Endodermal cell (in vitro differentiated cells): Measurements from ENCODE around the gene ACLY. TPM values are rescaled to one million over a fixed set of nuclear protein-coding genes. Genes with fewer than 3 reads are reported as not detected.

Source experiments
- DNase-seq: peaks from one replicate; pipeline ENCODE4 v3.0.0-alpha.2; 2017
- H3K27ac ChIP-seq: 2 replicates; pipeline ENCODE4 v1.5.1; 2013; ENCODE audit warnings: mild to moderate bottlenecking, low read depth, low read length, moderate library complexity
- H3K27me3 ChIP-seq: 2 replicates; pipeline ENCODE4 v1.6.1; 2013; ENCODE audit warnings: mild to moderate bottlenecking, low read length, moderate library complexity; ENCODE audit not compliant: insufficient read depth, control insufficient read depth, poor library complexity, severe bottlenecking
- H3K36me3 ChIP-seq: 2 replicates; pipeline ENCODE4 v1.7.0; 2013; ENCODE audit warnings: mild to moderate bottlenecking, low read length, moderate library complexity; ENCODE audit not compliant: control insufficient read depth, insufficient read depth
- H3K4me1 ChIP-seq: one replicate; pipeline ENCODE4 v1.7.0; 2013; ENCODE audit warnings: low read length; ENCODE audit not compliant: control insufficient read depth, insufficient read depth
- H3K4me3 ChIP-seq: 2 replicates; pipeline ENCODE4 v1.5.1; 2013; ENCODE audit warnings: mild to moderate bottlenecking, low read length, moderate library complexity
- H3K9ac ChIP-seq: 2 replicates; pipeline ENCODE4 v1.6.1; 2013; ENCODE audit warnings: mild to moderate bottlenecking, low read length, moderate library complexity; ENCODE audit not compliant: poor library complexity, severe bottlenecking; ENCODE audit errors: extremely low read depth
- H3K9me3 ChIP-seq: 2 replicates; pipeline ENCODE4 v1.6.1; 2013; ENCODE audit warnings: mild to moderate bottlenecking, low read length, moderate library complexity; ENCODE audit not compliant: control insufficient read depth
- H3K27ac Mint-ChIP-seq: 2 replicates; pipeline ENCODE4 v1.8.0; 2020; ENCODE audit warnings: mixed read lengths
- H3K27me3 Mint-ChIP-seq: 2 replicates; pipeline ENCODE4 v1.8.0; 2021; ENCODE audit warnings: mild to moderate bottlenecking, mixed read lengths; ENCODE audit not compliant: insufficient read depth
- H3K36me3 Mint-ChIP-seq: 2 replicates; pipeline ENCODE4 v1.8.0; 2020; ENCODE audit warnings: low read depth, mixed read lengths
- H3K4me1 Mint-ChIP-seq: 2 replicates; pipeline ENCODE4 v1.8.0; 2020; ENCODE audit warnings: mixed read lengths
- H3K4me3 Mint-ChIP-seq: 2 replicates; pipeline ENCODE4 v1.8.0; 2020; ENCODE audit warnings: mild to moderate bottlenecking, moderate library complexity, mixed read lengths
- H3K9me3 Mint-ChIP-seq: 2 replicates; pipeline ENCODE4 v1.8.0; 2020; ENCODE audit warnings: mild to moderate bottlenecking, mixed read lengths
- WGBS, 2 experiments: methylation state at CpG; one replicate each; pipeline versions ENCODE4 v1.1.5 to v1.1.7; 2013; ENCODE audit warnings: missing lambda C conversion rate in 2 of 2, mixed read lengths in 1 of 2; ENCODE audit not compliant: insufficient coverage in 1 of 2, insufficient read length in 1 of 2; 5-methylcytosine and 5-hydroxymethylcytosine counted together
- long read RNA-seq, 4 experiments: library from polyadenylated mRNA in 2 of 4; library from RNA in 1 of 4; library from capped mRNA in 1 of 4; stranded (forward) in 3 of 4; unstranded in 1 of 4; transcript quantifications; one replicate each; pipeline ENCODE4 v2.0.0, GENCODE V29; 2020 to 2021; ENCODE audit warnings: inconsistent platforms in 1 of 4
- polyA plus RNA-seq, 2 experiments: library from polyadenylated mRNA; stranded (reverse); fragments of 50-300 nt; gene quantifications; one replicate each; pipeline ENCODE4 v1.2.3, GENCODE V29; 2013
- total RNA-seq, 2 donors: library from RNA; stranded (reverse); fragmentation: NEBNext Ultra II Directional in 1 of 2; extraction: Animal tissue kit (Norgen Biotek cat#: 25700) in 1 of 2; gene quantifications; 2 replicates in 1 of 2; 3 replicates in 1 of 2; pipeline ENCODE4 v1.2.1, GENCODE V29; 2021
- TF ChIP-seq, protein P1 (sequence below): fragments of 200-600 bp; sonication (generic); conservative IDR thresholded peaks from 2 replicates; pipeline ENCODE4 v1.5.0; 2021; ENCODE audit warnings: antibody characterized with exemption, mild to moderate bottlenecking

Gene ACLY
- total RNA-seq: 100 to 1,000 TPM; 261 to 304 TPM
- polyA plus RNA-seq (2013, experiment 1 of 2): 223 TPM
- polyA plus RNA-seq (2013, experiment 2 of 2): 225 TPM
- long read RNA-seq, experiment 1, full-length matches to known transcripts: 3 of 81 reads
- long read RNA-seq, experiment 1, partial matches to known transcripts: 35 of 81 reads
- long read RNA-seq, experiment 1, other reads (novel, unspliced or antisense): 43 of 81 reads
- long read RNA-seq, experiment 2, full-length matches to known transcripts: 461 of 644 reads
- long read RNA-seq, experiment 2, partial matches to known transcripts: 127 of 644 reads
- long read RNA-seq, experiment 2, other reads (novel, unspliced or antisense): 56 of 644 reads
- long read RNA-seq, experiment 3, full-length matches to known transcripts: 1,997 of 2,350 reads
- long read RNA-seq, experiment 3, partial matches to known transcripts: 163 of 2,350 reads
- long read RNA-seq, experiment 3, other reads (novel, unspliced or antisense): 190 of 2,350 reads
- long read RNA-seq, experiment 4, full-length matches to known transcripts: 1 of 15 reads
- long read RNA-seq, experiment 4, partial matches to known transcripts: 12 of 15 reads
- long read RNA-seq, experiment 4, other reads (novel, unspliced or antisense): 2 of 15 reads

DNA sequence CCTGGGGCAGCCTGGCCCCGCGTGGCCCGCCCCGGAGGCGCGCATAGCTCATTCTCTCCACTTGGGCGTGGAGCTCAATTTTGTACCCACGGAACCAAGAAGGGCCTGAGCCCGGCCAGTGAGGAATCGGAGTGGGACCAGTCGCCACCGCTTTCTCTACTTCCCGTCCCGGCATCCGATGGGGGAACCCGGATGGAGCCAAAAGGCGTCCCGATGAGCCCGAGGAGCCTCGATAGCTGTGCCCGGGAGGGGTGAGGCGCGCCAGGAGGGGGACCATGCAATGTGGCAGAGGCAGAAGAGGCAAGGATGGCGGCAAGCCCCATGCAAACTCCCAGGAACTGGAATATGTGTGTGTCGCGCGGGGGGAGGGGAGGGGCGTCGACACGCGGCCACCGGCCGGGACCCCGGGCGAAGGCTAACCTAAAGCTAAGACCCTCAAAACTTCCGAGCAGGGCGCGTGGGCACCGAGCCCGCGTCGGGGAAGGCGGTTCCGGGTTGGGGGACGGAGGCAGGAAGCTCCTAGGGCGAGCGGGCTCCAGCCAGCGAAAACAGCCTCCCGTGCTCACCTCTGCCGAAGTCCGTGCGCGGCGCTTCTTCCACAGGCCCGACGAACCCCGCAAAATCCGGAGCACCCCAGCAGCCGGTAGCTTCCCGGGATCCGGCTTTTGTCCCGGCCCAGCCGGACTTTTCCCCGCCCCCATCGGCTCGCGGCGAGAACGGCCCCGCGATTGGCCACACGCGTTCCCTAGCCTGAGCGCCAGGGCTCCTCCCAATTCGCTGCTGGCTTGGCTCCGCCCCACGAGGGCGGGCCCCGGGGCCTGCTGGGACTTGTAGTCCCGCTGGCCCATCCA, at the start of gene ACLY:
ACLY (minus strand) TSS at position 638 of the 851 bp plus-strand sequence. CDS start 5,078 bp downstream, outside the sequence.
- Histone ChIP-seq H3K4me1 (peaks cover 15% of the 10 kb centered on the region), H3K9ac (peak within 1 kb of the TSS; percentile 92), H3K36me3 (peaks cover 1% of the 10 kb centered on the region), H3K4me3 (peak within 1 kb of the TSS; percentile 96), H3K27ac (peak within 1 kb of the TSS; percentile 91), H3K27me3 (no peaks in the 10 kb centered on the region), H3K9me3 (no peaks in the 10 kb centered on the region)
- H3K4me1 Mint-ChIP-seq: peaks cover 43% of the 10 kb centered on the region
- peak within 1 kb of the TSS; percentile 86 for H3K4me3 Mint-ChIP-seq
- H3K27me3 Mint-ChIP-seq: no peaks in the 10 kb centered on the region
- TF ChIP-seq, protein P1, sequence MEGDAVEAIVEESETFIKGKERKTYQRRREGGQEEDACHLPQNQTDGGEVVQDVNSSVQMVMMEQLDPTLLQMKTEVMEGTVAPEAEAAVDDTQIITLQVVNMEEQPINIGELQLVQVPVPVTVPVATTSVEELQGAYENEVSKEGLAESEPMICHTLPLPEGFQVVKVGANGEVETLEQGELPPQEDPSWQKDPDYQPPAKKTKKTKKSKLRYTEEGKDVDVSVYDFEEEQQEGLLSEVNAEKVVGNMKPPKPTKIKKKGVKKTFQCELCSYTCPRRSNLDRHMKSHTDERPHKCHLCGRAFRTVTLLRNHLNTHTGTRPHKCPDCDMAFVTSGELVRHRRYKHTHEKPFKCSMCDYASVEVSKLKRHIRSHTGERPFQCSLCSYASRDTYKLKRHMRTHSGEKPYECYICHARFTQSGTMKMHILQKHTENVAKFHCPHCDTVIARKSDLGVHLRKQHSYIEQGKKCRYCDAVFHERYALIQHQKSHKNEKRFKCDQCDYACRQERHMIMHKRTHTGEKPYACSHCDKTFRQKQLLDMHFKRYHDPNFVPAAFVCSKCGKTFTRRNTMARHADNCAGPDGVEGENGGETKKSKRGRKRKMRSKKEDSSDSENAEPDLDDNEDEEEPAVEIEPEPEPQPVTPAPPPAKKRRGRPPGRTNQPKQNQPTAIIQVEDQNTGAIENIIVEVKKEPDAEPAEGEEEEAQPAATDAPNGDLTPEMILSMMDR: no peak
- peak; percentile 100 for DNase-seq
- 0% methylated on average over 23 to 79 of the region's 80 CpGs for WGBS, 2 experiments
- H3K9me3 Mint-ChIP-seq: no peaks in the 10 kb centered on the region
- peak within 1 kb of the TSS; percentile 94 for H3K27ac Mint-ChIP-seq
- H3K36me3 Mint-ChIP-seq: peaks cover 6% of the 10 kb centered on the region

DNA sequence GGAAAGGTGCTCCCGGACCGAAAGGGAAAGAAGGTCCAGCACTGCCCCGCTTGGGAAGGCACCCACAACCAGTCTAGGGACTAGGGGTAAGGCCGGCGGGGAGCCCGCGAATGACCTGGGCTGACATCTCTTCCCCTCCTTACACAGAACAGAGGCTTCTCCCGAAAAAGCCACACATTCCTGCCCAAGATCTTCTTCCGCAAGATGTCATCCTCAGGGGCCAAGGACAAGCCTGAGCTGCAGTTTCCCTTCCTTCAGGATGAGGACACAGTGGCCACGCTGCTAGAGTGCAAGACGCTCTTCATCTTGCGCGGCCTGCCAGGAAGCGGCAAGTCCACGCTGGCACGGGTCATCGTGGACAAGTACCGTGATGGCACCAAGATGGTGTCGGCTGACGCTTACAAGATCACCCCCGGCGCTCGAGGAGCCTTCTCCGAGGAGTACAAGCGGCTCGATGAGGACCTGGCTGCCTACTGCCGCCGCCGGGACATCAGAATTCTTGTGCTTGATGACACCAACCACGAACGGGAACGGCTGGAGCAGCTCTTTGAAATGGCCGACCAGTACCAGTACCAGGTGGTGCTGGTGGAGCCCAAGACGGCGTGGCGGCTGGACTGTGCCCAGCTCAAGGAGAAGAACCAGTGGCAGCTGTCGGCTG, 49.3 kb upstream of the ACLY start:
- peaks cover 3% of the 10 kb centered on the region for H3K4me1 ChIP-seq
- TF ChIP-seq, protein P1: no peak
- H3K9me3 ChIP-seq: no peaks in the 10 kb centered on the region
- H3K36me3 ChIP-seq: peaks cover 42% of the 10 kb centered on the region
- Mint-ChIP-seq H3K36me3 (peaks cover 41% of the 10 kb centered on the region), H3K4me1 (peaks cover 15% of the 10 kb centered on the region), H3K27ac (peak overlapping the region; percentile 77), H3K4me3 (peak overlapping the region; percentile 71), H3K9me3 (no peaks in the 10 kb centered on the region), H3K27me3 (no peaks in the 10 kb centered on the region)
- peak overlapping the region; percentile 90 for H3K4me3 ChIP-seq
- no peaks in the 10 kb centered on the region for H3K27me3 ChIP-seq
- peak; percentile 67 for DNase-seq
- H3K27ac ChIP-seq: no peak overlapping the region
- H3K9ac ChIP-seq: no peak overlapping the region
- 95 to 98% methylated on average over 32 to 37 of the region's 37 CpGs for WGBS, 2 experiments
